Suppressor macrophage treated with lipopolysaccharide for 1 hour (primary cell): ENCODE measurements around the gene PLEKHN1.

Experiments
- DNase-seq, 3 donors: peaks; one replicate each; pipeline ENCODE4 v3.0.0-alpha.2; 2020 to 2022

Gene PLEKHN1

GRCh38 chr1:966135-966703 is at the start of gene PLEKHN1:
Gene PLEKHN1, plus strand, starts transcription at chr1:966482. Its CDS starts 50 bp downstream, at chr1:966532.
- DNase-seq, result peak in 2 of 3 donors; percentile 49 to 70

- DNase-seq, result no peak
Observed at GRCh38 chr1:917076-917459, 49.2 kb upstream of the PLEKHN1 start.

- DNase-seq, result no peak
Observed at GRCh38 chr1:917466-918091, 48.7 kb upstream of the PLEKHN1 start.

DNA sequence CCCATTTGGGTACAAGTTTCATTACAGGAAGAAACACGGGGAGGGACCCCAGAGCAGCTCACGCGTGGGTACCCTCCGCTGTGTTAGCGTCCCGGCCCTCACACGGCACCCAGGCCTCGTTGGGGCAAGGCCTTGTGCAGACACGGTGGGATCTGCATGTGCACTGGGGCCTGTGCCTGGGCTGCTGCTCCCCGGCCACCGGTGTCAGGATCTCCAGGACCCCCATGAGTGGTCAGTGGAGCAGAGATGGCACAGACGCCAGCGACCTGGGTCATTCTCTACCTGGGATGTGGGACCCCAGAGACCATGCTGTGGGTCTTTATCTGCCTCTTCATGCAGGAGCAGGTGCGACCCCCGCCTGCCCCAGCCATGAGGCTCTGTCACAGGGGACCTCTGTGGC is 47.9 kb upstream of the PLEKHN1 start:
- no peak for DNase-seq

DNA sequence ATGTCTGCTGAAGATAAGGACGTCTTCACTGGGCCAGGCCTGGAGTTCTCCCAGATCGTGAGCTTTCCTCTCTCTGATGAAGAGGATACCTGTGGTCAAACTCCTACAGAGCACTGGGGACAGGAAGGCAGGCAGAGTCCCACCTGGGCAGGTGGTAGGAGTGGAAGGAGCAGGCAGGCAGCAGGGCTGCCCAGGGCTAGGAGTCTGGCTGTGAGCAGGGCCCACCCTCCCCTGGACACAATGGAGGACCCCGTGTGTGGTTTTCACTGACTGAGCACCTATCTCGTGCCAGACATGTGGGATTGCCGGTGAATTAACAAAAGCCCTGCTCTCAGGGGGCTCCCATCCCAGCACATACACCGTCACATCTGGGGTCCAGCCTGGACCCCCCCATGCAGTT is 47.4 kb upstream of the PLEKHN1 start:
- DNase-seq, result no peak

DNA sequence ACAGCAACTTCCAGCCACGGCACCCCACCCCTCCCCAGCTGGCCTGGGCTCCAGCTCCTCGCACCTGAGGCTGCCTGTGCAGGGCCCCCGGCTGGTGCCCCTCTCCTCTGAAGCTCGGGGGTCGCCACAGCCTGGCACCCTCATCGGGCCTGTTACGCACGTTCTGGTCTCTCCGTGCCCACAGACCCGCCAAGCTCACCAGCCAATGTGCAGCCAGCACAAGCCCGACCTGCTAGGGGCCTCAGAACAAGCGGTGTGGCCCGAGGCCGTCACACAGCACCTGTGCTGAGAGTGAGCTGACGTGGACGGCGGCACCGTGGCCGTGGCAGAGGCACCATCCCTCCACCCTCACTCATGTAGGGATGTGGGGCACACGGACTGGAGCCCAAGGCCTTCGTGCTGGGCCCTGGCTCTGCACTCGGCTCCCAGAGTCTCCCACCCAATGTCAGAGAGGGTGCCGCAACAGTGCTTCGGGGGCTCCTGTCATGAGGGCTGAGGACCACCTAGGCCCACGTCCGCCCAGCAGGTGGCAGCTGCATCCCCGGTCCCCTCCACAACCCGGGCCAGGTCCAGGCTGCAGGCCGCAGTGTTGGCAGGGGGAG is 46.9 kb upstream of the PLEKHN1 start:
- DNase-seq, result no peak

DNA sequence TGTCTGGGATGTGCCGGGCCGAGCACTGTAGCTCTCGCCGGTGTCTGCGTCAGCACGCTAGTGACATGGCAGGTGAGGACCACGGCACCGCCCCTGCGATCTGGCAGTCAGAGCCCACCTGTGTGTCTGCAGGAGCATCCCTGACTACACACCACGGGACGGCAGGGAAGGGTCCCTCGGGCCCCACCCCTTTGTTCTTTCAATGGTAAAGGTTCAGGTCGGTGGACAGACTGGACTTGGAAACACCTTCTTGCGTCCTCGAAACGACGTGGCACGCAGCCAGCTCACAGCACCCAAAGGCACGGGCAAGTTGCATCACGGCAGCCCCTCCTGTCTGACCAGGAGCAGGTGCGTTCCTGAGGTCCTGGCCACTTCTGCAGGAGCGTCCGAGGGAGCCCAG is 46.3 kb upstream of the PLEKHN1 start:
- no peak for DNase-seq

DNA sequence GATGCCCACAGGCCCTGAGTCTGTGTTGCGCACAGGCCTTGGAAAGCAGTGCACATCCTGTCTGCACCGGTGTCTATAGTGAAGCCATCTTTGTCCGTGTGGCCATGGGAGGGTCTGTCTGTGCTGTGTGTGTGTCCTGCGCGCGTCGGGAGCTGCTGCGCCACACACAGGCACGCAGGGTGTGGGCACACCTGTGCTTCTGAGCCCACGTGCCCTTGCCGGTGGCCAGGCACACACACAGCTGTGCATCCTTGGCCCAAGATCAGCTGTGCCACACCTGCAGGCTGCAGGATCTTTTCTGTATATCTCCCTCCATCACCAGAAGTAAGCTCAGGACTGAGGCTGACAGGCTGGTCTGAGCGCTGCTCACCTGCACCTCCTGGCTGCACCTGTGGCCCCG is 45.8 kb upstream of the PLEKHN1 start:
- no peak for DNase-seq

DNA sequence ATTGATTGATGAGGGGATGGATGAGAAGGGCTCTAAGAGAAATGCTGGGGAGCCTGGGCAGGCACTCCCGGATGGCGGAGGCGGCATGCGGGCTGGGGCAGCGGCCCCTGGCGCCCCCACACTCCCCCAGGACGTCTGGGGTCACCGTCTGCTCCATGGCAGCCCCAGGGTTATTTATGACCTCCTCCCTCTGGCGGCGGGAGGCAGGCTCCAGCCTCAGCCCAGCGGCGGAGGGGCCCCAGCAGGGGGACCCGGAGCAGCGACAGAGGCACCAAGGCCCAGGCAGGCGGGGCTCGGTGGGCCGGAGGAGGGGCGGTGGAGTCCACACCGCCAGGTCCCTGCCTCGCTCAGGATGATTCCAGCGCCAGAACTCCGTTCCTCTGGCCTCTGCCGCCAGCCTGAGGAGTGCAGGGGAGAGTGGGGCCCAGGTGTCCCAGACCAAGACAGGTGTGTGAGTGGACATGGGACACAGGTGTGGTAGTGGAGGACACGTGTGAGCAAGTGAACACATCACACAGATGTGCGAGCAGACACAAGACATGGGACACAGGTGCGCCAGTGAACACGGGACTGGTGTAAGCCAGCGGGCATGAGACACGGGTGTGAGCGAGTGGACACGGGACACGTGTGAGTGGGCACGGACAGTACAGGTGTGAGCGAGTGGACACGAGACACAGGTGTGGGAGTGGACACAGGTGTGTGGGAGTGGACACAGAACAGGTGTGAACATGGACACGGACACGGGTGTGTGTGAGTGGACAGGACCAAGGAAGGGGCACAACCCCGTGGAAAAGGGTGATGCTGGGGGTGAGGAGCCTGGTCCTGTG is 45.1 kb upstream of the PLEKHN1 start:
- DNase-seq, result peak; percentile 78 to 92 (median 81)

DNA sequence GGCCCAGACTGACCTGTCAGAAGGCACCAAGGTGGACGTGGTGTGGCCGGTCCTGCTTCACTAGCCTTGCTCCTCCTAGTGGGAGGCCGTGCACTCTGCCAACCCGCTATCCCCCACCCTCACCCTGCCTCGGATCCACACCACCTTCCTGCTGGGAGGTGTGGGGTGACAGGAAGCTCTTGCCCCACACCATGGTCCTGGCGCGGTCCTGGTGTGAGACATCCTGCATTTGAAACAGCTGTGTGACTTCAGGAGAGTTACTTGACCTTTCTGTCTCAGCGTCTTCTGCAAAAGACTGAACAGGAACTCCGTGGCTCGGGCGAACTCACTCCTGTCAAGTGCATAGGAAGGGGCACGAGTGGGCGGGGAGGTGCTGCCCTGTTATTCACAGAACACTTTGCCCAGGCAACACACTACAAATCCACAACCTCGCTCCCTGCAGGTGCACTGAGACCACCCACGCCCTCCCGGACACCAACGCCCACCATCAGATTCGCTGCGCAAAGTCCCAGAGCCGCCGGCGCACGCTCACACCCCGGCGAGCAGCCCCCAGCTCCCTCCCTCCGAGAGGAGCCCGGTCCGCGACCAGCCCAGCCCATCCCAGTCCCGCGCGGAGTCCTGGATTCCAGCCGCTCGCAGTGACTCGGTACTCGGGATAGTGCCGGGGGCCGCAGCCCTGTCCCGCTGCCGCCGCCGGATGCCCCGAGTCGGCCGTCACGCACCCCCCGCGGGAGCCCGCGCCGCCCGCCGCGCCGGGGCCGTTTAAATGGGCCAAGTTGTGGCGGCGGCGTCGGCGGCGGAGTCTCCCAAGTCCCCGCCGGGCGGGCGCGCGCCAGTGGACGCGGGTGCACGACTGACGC is 42.9 kb upstream of the PLEKHN1 start, which contains the start of gene SAMD11:
Gene SAMD11 (plus strand): TSS at position 793 of the 860 bp plus-strand sequence. CDS start 509 bp downstream, outside the sequence.
- DNase-seq, result peak; percentile 81 to 95 (median 82)

GRCh38 chr1:923991-924655 is 42.2 kb upstream of the PLEKHN1 start:
- DNase-seq, result peak; percentile 17 to 43 (median 23)

- DNase-seq, result peak; percentile 45 to 70 (median 48)
Observed at GRCh38 chr1:924656-925560, 41.4 kb upstream of the PLEKHN1 start.

GRCh38 chr1:925561-926421 is 40.5 kb upstream of the PLEKHN1 start:
- DNase-seq, result peak in 2 of 3 donors; percentile 26 to 60

DNA sequence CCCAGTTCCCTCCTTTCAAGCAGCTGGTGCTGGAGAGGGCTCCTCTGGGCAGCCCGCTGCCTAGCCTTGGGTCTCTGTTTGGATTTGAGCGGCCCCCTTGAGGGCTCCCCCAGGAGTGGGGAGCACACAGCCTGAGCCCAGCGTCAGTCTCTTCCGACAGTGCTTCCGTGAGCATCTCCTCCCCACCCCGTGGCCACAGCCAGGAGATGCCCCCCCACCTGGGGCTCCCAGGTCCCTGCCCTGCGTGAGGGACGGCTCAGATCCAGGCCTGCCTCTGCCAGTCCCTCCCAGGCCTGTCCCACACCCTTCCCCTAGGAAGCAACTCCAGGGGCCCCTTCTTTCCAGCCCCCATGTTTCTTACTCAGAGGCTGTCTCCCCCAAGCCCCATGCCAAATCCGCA is 39.0 kb upstream of the PLEKHN1 start:
- DNase-seq, result no peak

- DNase-seq, result no peak
Observed at GRCh38 chr1:927748-928147, 38.5 kb upstream of the PLEKHN1 start.

DNA sequence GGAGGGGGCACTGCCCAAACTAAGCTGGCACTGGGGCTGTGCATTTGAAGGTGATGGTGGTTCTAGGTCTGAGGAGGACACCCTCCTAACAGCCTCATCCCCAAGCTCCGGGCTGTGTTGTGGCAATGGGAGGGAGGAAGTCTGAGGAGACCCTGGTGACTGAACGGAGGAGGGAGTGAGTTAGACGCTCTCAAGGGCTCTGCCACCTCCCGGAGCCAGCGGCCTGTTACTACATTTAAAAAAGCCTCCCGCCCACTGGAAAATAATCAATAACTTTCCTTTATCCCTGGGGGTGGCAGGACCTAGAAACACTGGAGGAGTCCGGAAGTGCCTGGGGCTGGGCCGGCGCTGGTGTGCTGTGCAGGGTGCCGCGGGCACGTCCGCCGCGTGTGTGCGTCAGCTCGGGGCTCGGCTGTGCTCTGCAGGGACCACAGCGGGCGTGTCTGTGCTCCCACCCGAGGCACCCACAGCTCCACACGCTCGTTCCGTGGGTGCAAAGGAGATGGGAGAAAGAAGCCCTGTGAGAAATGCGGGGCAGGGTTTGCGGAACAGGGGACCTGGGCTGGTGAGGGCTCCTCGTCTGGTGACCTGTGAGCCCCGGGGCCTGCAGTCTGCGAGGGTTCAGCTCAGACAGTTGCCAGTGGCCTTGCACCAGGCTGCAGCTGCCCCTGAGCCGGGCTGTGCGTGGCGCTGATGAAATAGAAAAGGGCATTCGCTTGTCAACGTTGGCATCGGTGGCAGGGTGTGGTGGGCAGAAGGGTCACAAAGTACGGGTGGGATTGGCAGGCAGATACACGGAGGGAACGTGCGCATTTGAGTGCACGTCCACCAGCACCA is 37.2 kb upstream of the PLEKHN1 start:
- no peak for DNase-seq

GRCh38 chr1:929712-930632 is 36.3 kb upstream of the PLEKHN1 start:
- DNase-seq, result no peak
